Stimulated activated CD4-positive, alpha-beta T cell treated with anti-CD3 and anti-CD28 coated beads, TNF-alpha, amount 100 ng/mL, for 48 hours (primary cell): ENCODE results near the gene APLP1.
"Not testable (repeated sequence)": the region's sequence is repeated elsewhere in the genome, so short reads cannot be mapped to it uniquely, and the experiment has no call there.

Experiments used
- DNase-seq, 3 donors: peaks; one replicate each; pipeline ENCODE4 v3.0.0-alpha.2; 2020; ENCODE audit warnings: low read depth in 3 of 3

The APLP1 gene

DNA sequence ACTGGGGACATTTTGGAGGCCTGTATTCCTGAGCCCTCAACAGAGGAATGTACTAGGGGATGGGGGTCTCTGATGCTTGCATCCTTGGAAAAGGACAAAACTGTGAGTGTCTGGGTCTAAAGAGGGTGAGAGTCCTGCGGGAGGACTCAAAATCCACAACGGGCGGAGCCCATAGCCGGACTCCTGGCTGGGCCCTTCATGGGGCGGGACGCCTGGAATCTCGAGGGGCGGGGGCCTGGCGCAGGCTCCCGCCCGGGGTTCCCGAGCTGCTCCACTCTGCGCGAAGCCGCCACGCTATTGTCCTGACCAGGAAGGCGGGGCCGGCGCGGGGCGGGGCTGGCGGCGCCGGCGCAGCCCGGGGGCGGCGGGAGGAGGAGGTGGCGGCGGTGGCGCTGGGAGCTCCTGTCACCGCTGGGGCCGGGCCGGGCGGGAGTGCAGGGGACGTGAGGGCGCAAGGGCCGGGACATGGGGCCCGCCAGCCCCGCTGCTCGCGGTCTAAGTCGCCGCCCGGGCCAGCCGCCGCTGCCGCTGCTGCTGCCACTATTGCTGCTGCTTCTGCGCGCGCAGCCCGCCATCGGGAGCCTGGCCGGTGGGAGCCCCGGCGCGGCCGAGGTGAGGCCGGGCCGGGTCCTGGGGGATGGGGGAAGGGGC is at the start of gene APLP1:
Gene APLP1 (plus strand): TSS at position 403 of the 651 bp plus-strand sequence. CDS start 63 bp downstream, at position 466.
- peak; percentile 34 to 72 (median 40) for DNase-seq

- DNase-seq, result no peak
Measured at GRCh38 chr19:35822579-35822978, 45.8 kb upstream of the APLP1 start.

DNA sequence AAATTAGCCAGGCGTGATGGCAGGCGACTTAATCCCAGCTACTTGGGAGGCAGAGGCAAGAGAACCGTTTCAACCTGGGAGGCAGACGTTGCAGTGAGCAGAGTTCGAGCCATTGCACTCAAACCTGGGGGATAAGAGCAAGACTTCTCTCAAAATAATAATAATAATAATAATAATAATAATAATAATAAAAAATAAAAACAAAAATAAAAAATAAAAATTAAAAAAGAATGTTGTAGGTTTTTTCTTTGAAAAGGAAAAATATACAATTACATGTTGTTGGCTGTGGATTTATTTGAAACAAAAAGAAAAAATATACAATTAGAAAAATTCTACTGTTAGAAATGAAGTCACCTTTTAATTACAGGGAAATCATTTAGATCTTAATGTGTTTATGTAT is 44.2 kb upstream of the APLP1 start:
- DNase-seq, result no peak

DNA sequence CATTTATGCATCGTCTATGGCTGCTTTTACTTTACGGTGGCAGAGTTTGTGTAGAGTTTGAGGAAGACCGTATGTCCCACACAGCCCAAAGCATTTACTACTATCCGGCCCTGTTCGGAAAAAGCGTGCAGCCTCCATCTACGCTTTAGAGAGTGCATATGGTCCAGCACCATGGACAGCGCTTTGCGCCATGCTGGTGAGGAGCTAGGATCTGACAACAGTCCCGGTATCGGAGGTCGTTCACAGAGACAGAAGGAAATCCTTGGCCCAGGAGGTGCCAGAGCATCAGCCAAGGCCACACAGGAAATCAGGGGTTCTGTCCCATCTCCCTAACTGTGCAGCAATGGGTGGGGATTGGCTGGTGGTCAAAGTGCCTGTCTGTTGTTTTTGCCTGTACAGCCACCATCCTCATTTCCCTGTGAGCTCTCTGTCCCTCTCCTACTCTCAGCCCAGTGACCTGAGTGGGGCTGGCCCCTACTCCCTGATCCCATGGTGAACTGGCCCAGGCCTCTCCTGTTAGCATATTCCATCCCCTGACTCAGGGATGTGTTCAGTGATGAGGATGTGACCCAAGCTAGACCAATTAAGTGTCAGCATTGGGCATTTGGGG is 39.6 kb upstream of the APLP1 start:
- DNase-seq, result peak; percentile 8 to 38 (median 23)

DNA sequence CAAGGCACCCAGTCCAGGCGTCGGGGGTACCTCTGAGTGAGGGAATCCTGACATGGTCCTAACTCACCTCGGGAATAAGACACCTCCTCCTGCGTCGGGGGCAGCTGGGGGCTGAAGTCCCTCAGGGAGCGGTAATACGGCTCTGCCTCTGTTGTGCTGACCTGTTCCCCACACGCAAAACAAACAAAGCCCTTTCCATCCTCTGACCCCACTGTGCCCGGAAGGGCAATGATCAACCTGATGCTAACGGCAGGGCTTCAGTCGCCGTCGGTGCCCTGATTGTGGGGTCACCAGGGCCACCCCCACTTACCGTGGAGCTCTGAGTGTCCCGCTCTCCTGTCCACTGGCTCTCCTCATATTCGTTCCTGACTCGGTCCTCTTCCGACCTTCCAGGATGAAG is 37.4 kb upstream of the APLP1 start:
- DNase-seq, result no peak

DNA sequence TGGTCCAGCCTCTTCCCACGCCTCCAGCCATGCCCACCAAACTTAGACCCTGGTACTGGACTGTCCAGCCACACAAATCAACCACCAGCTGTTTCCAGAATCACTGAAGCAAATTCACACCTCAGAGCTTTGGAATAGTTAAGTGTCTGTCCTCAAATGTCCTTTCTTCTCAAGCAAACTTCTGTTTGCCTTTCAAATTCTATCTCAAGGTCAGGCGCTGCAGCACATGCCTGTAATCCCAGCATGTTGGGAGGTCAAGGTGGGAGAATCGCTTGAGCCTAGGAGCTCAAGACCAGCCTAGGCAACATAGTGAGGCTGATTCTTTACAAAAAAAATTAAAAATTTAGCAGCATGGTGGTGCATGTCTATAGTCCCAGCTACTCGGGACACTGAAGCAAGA is 36.3 kb upstream of the APLP1 start:
- DNase-seq, result no peak

- DNase-seq, result no peak
Measured at GRCh38 chr19:35833972-35834371, 34.4 kb upstream of the APLP1 start.

GRCh38 chr19:35836096-35836495 is 32.3 kb upstream of the APLP1 start:
- DNase-seq, result not testable (repeated sequence)

DNA sequence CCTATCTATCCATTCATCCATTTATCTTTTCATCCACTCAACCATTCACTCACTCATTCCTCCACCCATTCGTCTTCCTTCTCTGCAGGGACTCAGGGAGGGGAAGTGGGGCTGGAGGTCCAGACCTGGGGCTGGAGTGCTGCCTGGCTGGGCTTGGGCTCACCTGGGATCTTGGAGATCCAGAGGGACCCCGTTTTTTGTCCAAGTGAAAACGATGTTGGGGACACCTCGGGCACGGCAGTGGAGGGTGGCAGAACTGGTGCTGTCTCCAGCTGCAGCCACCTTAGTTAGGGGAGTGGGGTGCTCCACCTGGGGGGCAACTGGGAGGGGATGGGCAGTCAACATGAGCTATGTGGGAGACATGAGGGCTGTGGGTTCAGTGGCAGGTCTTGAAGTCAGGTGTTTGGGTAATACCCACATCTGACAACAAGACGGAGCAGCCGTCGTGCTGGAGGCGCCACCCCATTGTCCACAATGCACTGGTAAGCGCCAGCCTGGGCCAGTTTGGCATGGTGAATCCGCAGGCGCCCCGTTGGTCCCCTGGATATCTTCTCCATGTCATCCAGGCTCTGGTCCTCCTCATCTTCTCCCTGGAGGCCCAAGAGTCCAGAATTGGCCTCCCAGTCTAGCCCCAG is 26.3 kb upstream of the APLP1 start:
- DNase-seq, result no peak

DNA sequence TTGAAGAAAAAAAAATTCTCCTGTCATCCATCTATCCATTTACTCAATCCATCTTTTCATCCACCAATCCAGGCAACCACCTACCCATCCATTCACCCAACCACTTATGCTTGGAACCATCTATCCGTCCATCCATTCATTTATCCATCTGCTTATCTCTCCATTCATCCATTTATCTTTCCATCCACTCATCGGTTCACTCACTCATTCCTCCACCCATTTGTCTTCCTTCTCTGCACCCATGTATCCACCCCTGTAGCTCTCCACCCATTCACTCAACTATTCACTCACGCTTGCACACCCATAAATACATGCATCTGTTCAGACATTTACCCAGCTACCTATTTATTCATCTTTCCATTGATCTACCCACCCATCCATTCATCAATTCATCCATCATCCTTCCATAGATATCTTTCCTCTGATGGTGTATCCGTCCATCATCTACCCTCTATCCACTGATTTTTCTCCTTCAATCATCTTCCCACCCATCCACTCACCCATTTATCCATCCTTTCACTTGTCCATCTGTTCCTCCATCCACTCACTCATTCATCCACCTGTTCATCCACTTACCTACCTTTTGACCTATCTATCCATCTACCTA is 25.6 kb upstream of the APLP1 start:
- DNase-seq, result no peak

DNA sequence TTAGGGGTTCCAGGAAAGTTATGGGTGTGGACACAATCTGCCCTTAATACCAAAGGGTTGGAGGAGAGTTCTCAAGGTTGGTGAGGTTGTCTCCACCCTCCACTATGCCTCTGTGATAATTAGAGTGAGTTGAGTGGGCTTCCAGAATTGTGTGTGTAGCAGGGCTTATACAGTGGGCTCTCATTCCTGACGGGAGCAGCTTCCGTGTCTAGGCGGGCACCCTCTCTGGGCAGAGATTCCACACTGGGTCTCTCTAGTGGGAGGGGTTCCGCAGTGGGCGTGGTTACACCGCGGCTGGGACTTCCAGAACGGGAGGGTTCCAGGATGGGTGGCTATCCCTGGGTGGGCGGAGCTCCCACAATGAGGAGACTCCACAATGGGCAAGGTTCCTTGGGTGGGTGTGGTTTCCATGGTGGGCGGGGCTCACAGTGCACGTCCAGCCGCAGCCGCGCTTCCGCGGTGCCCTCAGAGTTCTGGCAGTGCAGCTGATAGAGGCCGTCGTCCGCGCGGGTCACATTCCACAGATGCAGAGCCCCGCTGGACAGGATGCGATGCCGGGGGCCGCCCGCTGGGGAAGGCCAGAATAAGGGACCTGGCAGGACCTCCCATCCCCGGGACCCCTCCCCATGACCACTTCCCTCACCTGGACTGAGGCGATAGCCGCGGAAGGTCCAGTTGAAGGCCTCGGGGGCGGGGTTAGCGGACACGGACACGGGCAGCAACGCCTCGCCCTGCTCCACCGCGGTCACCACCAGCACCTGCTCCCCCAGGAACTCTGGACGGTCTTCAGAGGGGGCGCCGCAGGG is 24.5 kb upstream of the APLP1 start:
- DNase-seq, result no peak

DNA sequence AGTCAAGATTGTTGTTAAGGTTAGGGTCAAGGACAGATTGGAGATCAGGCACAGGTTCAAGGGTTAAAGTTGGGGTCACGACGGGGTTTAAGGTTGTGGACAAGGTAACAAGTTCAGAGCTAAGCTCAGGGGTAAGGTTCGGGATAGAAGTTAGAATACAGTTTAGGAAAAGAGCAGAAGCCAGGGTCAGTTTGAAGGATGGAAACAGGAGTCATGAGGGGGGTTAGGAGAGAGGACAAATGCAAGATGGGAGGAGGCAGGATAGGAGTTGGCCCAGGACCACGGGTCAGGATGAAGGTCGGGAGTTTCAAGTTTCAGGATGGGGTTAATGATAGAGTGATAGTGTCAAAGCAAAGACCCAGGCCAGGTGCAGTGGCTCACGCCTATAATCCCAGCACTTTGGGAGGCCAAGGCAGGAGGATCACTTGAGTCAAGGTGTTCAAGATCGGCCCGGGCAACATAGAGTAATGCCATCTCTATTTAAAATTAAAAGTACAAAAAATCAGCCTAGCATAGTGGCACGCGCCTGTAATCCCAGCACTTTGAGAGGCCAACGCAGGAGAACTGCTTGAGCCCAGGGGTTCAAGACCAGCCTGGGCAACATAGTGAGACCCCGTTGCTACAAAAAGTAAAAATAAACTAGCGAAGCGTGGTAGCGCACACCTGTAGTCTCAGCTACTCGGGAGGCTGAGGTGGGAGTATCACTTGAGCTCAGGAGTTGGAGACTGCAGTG is 23.7 kb upstream of the APLP1 start:
- no peak for DNase-seq

- DNase-seq, result no peak
Measured at GRCh38 chr19:35845215-35846037, 22.9 kb upstream of the APLP1 start.

GRCh38 chr19:35846038-35846668 is 22.2 kb upstream of the APLP1 start:
- no peak for DNase-seq

GRCh38 chr19:35847911-35848310 is 20.5 kb upstream of the APLP1 start:
- no peak for DNase-seq

- no peak for DNase-seq
Measured at GRCh38 chr19:35848486-35848885, 19.9 kb upstream of the APLP1 start.

DNA sequence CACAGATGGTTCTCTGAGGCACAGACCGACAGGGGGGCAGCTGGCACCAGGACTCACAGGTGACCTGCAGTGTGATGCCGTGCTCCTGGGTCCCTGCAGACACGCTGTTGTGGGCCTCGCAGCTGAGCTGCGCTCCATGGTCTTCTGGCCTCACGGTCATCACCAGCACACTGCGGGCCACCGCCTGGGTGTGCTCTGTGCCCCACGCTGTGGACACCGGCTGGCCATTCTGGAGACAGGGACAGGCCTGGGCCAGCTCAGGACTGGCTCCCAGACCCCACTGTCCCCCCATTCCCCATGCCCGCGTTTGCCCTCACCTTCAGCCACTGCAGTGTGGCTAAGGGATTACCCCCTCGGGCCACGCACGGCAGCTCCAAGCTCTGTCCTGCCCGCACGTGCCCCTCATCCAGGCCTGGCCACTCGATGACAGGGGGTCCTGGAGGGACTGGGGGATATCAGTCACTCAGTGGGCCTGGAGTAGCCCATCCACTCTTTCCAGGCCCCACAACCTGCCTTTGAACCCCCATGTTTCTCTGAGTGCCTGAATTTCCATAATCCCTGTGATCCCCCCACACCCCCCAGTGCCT is 19.4 kb upstream of the APLP1 start:
- DNase-seq, result no peak

- DNase-seq, result no peak
Measured at GRCh38 chr19:35851213-35852028, 17.0 kb upstream of the APLP1 start.
